Kidney tubule cell (primary cell): Measurements from ENCODE around the gene MEAK7.

Experiments used
- DNase-seq: peaks from one replicate; pipeline ENCODE4 v3.0.0-alpha.2; 2018; ENCODE audit warnings: low spot score

Gene MEAK7

DNA sequence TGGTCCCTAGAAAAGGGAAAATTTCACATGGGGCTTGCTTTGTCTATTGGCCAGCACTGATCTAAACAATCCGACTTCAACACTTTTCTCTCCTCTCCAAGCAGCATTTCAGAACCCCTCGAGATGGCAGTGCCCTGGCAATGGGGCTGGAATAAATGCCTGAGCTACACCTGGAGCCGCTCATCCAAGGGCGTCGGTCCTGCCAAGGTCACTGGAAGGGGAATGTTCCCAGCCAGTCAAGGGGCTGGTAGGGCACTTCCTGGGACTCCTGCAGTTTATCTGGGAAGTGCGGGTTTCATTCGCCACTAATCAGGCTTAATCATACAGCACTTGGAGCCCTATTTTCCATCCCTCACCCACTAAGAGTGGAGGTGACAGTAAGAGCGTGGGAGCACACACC, 17.1 kb downstream of the MEAK7 start:
- no peak for DNase-seq

GRCh38 chr16:84486551-84487235, 17.8 kb downstream of the MEAK7 start:
- no peak for DNase-seq

DNA sequence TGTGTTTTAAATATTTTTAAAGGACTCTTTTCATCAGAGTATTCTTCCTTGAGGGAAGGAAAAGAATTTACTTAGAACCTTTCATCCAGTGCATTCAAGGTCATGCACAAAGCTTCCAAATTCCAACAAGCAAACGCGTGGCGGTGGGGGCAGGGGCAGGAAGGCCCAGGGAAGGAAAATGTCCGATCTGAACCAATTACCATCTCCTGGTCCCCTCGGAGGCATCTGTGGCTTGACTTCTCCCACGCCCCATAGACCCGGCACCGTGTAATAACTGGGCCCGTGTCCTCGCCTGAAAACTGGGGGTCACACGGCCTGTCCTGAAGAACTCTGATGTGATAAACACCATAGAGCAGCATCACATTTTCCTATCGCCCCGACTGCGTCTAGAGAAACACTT, 18.3 kb downstream of the MEAK7 start:
- DNase-seq = no peak

GRCh38 chr16:84485255-84486010, 19.0 kb downstream of the MEAK7 start:
- no peak for DNase-seq

DNA sequence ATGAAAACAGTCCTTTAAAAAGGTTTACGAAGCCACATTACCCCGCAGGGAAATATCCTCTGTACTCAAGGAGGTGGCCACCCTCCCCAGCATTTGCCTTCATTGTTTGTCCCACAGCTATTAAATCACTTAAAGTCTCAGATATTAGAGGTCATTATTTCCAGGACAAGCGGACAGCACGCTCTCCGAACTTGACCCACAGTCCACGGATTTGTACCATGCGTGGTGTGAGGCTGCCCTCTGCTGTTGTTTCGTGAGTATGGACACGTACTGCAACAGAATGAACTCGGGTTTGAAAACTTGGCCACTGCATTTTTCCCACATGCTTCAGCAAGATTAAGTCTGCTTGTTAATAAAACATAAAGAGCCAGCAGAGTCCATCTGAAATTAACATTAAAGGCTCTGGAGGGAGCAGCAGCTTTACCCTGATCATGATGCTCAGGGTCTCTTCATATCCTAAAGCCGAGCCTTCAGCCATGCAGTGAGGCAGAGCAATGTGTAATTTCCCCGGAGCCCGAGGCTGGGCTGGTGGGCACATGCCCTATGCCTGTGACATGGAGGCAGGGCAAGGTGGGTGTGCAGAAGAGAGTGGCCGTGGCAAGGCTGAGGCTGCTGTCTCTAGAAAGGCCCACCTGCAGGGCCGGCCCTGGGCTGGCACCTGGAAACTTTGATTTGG, 19.7 kb downstream of the MEAK7 start:
- DNase-seq = peak; percentile 55

DNA sequence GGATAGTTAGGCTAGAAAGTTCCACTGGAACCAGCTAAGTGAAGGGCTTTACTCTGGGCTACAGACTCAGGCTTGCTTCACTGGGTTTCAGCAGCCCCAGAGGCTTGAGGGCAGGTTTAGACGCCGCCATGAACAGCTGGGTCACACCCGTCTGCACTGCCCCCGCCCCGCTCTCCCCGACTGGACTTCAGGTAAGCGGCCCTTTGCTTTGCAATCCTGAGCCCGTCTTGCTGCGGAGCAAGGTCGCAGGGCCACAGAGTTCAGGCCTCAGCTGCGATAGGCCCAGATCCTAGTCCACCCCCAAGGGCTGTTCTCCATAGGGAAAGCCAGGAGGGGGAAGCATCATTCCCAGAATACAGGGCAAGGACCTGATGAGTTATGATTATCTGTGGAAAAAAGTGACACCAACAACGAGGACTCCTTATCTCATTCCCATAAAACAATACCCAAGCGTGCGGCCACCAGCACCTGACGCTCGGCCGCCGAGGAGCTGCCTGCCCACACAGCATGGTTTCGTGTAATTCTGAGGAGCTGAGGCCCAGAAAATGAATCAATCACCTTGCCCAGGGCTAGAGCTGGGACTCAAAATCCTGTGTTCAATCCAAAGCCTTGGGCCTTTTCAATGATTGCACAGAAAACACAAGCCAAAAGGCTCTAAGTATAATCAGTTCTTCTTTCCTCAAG, 20.4 kb downstream of the MEAK7 start:
- no peak for DNase-seq

DNA sequence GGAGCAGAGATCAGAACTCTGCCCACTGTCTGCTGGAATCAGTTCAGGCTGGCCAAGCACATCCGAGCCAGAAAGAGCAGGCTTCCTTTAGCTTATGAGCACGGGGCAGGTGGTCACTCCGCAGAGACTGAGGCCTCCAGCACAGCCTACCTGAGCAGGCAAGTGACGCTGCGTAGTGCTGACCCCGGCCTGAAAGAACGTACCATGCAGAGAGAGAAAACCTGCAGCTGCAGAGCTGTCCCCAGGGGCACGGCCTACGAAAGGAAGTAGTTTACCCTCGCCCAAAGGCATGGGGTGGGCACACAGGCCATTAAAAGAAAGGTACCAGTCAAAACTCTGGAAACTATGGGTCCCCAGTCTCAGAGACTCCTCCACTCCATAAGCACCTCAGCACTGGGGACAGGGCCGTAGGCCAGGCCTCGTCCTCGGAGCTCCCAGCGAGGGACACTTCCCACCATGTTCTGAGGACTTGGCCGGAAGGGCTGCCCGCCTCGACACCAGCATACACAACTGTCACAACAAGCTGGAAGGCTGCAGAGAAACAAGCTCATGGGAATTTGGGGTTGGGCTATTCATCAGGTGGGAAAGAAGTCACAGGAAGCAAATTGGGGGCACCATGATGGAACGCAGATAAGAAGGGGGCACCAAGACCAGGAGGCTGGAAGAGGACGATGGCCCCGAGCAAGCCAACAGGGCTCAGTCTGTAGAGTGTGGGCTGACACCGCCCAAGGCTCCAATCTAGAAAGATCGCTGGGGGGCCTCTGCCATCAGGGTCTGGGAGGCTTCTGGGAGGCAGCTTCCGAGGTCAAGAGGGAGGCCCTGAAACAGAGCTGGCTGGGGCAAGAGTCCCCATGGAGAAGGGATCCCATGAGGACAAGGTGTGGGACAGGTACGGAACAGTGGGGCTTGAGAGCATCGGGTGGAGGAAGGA, 21.2 kb downstream of the MEAK7 start:
- no peak for DNase-seq

DNA sequence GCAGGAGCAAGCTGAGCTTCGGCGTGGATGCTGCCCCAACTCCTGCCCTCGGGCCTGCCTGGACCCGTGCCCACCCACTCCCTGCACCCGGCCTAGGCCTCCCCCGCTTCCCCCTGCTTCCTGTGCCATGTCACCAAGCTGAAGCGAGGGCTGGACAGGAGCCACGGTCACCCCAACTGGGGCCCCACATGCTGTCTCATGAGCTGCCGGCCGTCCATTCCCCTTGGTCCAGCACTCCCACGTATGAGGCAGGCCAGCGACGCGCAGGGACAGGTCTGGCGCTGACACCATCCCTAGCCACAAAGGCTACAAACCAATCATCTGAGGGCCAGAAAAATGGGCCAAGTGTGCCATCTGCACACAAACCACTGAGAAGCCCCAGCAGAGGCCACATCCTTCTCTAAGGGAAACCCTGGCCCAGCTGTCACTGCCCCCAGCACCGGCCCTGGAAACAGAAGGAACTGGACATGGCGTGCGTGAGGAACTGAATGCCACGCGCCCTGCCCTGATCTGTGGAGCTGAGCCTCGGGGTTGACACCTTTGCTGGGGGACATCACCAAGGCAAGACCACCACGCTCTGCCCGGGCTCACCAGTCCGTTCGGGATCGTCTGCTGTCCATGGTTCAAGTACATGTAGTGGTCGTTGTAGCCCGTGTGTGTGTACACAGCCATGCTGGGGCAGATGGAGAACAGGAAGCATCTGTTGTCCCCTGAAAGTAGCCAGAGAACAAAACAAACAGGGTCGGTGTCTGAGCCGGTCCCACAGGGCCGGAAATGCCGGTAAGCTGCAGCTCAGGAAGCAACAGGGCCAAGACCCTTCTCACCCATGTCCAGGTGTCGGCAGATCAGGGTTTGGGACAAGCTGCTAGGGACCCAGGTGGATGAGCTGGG, 22.2 kb downstream of the MEAK7 start:
- no peak for DNase-seq

- no peak for DNase-seq
Measured at GRCh38 chr16:84481051-84481735, 23.3 kb downstream of the MEAK7 start.

DNA sequence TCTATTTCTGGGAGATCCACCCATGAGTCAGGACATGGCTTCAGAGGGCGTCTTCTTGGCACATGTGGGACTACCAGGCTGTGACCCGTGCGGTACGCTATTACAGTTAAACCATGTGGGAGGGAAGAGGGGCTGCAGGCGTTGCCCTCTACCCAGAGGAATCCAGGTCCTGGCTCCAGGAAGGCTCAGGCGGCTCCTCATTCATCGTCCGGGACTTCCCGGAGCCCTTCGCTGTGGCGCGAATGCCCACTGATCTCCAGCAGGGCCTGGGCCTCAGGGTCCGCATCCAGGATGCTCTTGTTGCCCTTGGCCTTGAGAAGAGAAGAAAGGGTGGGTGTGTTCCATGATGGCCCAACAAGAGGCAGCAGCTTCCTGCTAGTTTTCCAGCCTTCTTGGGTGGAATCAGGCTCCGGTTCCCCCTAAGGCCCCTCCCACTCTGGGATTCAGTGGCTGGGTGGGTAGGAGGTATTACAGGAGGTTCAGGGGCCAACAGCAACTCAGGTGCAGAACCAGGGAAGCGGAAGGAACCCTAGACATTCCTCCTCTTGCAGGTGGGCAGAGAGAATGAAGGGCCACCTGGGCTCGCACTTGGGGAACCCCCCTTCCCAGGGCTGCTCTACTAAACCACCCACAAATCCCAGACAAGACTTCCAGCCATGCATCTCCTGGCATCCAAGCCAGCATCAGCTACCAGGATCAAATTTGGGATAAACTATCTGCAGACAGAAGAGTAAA, 24.6 kb downstream of the MEAK7 start:
- no peak for DNase-seq

DNA sequence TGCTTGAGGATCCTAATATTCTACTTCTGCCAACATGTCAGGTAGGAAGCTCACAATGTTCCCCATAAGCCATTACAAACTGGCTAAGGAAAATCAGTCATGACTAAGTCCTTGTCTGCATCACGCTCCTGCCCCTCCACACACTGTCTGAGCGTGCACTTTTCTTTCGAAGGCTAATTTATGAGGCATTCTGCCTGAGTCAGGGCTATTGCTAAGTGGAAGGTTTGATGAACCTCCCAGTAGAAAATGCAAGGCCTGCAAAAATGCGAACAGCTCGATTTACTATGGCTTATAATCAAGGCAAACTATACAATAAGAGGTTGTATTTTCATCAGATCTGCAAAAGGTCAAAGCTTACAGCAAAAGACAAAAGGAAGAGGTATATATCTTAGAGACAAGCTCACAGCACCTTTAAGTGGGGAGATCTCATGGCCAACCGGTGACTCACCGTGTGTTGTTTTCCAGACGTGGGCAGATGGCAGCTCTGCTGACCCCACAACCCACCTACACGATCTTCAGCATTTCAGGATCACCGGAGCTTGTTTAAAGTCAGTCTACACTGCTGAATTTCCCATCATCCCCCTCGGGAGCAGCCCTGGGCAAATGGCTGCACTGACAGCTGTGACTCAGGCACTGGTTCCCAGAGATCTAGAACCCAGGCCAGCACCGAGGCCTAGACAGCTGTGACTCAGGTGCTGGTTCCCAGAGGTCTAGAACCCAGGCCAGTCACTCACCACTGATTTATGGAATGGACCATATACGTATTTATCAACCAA, 26.1 kb downstream of the MEAK7 start:
- DNase-seq = peak; percentile 87

DNA sequence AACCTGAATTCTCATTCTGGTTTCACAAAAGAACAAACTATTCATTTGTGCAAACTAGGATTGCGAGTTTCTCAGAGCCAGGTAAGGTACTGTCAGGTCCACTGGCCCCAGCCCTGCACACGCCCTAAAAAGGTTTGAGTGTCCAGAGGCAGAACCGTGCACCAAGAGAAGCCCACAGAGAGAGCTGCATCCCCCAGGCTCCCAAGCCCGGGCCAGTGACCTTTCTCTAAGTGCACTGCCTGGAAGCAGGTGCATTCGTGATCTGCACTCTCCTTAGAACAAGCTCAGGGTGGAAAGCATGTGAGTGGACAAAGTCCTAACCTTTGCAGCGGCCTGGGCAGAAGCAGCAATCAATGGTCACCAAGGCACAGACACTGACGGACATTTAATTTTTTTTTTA, 26.8 kb downstream of the MEAK7 start:
- DNase-seq = no peak

DNA sequence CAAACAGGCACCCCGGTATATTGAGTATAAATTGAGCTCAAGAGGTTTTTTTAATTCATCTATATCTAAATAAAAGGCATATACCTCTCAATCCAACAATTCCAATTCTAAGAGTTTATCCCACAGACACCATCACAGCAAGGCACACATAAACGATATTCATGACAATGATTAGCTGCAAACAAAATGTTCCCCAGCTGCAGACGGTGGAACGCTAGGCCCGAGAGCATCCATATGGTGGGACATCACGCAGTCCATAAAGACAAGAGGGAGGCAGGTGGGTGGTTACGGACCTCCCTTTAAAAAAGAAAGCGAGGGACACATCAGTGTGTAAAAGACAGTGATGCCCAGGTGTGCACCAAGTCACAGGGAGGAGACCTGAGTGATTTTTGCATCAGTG, 28.1 kb downstream of the MEAK7 start:
- DNase-seq = no peak

DNA sequence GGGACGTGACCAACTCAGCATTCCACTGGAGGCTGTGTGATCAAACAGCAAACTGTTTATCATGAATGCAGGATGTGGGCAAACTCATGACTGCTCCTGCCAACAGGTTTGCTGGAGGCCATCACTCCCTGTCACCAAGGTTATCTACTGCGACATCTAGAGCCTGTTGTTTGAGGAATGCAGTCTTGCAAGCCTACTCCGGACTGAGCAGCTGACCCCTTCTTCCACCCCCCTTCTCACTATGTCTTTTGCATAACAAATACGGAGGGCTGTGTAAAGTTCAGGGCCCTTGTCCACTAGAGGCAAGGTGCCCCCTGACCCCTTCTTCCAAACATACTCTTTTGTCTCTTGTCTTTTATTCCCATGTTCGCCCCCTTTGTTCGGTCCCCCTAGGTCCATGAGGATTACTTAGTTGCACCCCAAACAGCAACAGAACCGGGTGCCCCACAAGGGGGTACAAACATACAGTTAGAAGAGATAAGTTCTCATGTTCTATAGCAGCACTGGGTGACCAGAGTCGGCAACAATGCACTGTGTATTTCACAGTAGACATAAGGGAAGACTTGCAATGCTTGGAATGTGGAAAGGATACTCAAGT, 28.7 kb downstream of the MEAK7 start:
- DNase-seq = peak; percentile 19

GRCh38 chr16:84471966-84472365, 32.5 kb downstream of the MEAK7 start:
- no peak for DNase-seq

DNA sequence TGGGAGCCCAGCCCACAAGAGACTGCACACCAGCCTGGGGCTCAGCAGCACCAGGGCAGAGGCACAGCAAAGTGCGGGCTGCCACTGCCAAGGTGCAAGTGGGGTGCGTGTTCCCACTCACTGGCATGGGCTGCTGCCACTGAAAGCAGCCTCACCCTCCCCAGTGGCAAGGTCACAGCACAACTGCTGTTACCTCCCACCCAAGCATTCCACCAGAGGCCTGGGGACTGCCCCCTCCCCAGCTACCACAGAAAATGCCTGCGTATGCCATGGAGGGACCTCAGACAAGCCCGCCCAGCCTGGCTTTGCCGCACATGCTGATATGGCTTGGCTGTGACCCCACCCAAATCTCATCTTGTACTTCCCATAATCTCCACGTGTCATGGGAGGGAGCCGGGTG, 33.1 kb downstream of the MEAK7 start:
- no peak for DNase-seq

DNA sequence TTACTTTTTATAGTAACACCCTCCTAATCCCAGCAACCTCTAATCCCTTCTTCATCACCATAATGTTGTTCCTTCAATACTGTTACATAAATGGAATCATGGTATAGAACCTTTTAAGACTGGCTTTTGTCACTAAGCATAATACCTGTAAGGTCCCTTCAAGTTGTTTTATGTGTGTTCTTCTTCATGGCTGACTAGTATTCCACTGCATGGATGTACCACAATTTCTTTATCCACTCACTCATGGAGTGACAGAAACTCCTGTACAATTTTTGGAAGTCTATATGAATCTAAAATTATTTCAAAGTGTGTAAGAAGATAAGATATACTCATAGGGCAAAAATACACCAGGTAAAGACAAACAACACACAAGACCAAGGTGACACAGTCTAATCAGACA, 36.8 kb downstream of the MEAK7 start:
- no peak for DNase-seq

DNA sequence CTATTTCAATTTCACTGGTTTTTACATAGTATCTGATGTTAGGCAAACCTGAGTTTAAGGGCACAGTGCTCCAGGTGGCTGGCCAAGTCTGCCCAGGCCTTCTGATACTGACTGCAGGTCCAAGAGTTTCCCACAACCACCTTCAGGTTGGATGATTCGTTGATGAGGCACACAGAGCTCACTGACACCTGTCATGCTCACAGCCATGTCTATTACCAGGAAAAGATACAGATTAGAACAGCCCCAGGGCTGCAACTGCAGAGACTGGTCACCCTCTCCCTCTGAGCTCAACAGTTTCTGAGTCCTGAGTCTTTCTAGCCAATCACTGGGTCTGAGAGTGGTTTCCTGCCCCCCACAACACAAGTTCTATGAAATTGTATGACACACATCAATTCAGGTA, 37.2 kb downstream of the MEAK7 start:
- DNase-seq = peak; percentile 71
